Neural progenitor cell (in vitro differentiated cells): ENCODE measurements around the gene HEXD. TPM values are rescaled to one million over a fixed set of nuclear protein-coding genes. Genes with fewer than 3 reads are reported as not detected.

Source experiments
- DNase-seq: peaks from one replicate; pipeline ENCODE4 v3.0.0-alpha.2; 2016; ENCODE audit warnings: low spot score
- H2AFZ ChIP-seq: fragments of 200-600 bp; sonication (generic); replicated peaks from 2 replicates; pipeline ENCODE4 v1.6.1; 2016; ENCODE audit warnings: antibody characterized with exemption
- H3F3A ChIP-seq: fragments of 200-600 bp; sonication (generic); 2 replicates; pipeline ENCODE4 v1.6.1; 2016; ENCODE audit warnings: antibody characterized with exemption, low read depth
- H3K27ac ChIP-seq: fragments of 200-600 bp; sonication (generic); 2 replicates; pipeline ENCODE4 v1.5.1; 2016; ENCODE audit warnings: mild to moderate bottlenecking
- H3K27me3 ChIP-seq: fragments of 200-600 bp; sonication (generic); 2 replicates; pipeline ENCODE4 v1.6.1; 2016; ENCODE audit warnings: mild to moderate bottlenecking, moderate library complexity
- H3K36me3 ChIP-seq: fragments of 200-600 bp; sonication (generic); 2 replicates; pipeline ENCODE4 v1.5.1; 2016
- H3K4me1 ChIP-seq: fragments of 200-600 bp; sonication (generic); 2 replicates; pipeline ENCODE4 v1.6.1; 2016; ENCODE audit warnings: mixed run types
- H3K4me2 ChIP-seq: fragments of 200-600 bp; sonication (generic); 2 replicates; pipeline ENCODE4 v1.6.1; 2016
- H3K4me3 ChIP-seq: fragments of 200-600 bp; sonication (generic); 2 replicates; pipeline ENCODE4 v1.5.1; 2016
- H3K79me2 ChIP-seq: fragments of 200-600 bp; sonication (generic); 2 replicates; pipeline ENCODE4 v1.6.1; 2016; ENCODE audit warnings: low read depth
- H3K9ac ChIP-seq: fragments of 200-600 bp; sonication (generic); 2 replicates; pipeline ENCODE4 v1.6.1; 2016
- H3K9me3 ChIP-seq: fragments of 200-600 bp; sonication (generic); 2 replicates; pipeline ENCODE4 v1.5.1; 2016; ENCODE audit warnings: low read depth
- H4K20me1 ChIP-seq: fragments of 200-600 bp; sonication (generic); 2 replicates; pipeline ENCODE4 v1.6.1; 2016; ENCODE audit warnings: low read depth
- H3K27ac Mint-ChIP-seq: 3 replicates; pipeline ENCODE4 v1.8.0; 2021; ENCODE audit warnings: mixed read lengths
- H3K27me3 Mint-ChIP-seq: 2 replicates; pipeline ENCODE4 v1.8.0; 2022; ENCODE audit warnings: low read depth, mild to moderate bottlenecking, inconsistent platforms, moderate library complexity, mixed read lengths; ENCODE audit not compliant: insufficient read depth
- H3K36me3 Mint-ChIP-seq: 3 replicates; pipeline ENCODE4 v1.8.0; 2021; ENCODE audit warnings: mixed read lengths
- H3K4me1 Mint-ChIP-seq: 3 replicates; pipeline ENCODE4 v1.8.0; 2021; ENCODE audit warnings: mixed read lengths
- H3K4me3 Mint-ChIP-seq: 3 replicates; pipeline ENCODE4 v1.8.0; 2021; ENCODE audit warnings: mild to moderate bottlenecking, moderate library complexity, mixed read lengths
- H3K9me3 Mint-ChIP-seq: 3 replicates; pipeline ENCODE4 v1.8.0; 2020; ENCODE audit warnings: mixed read lengths
- CTCF ChIP-seq: fragments of 200-600 bp; sonication (generic); IDR thresholded peaks from 2 replicates; pipeline ENCODE4 v1.5.1; 2017; ENCODE audit warnings: antibody characterized with exemption, mild to moderate bottlenecking
- EZH2 ChIP-seq: fragments of 200-600 bp; sonication (generic); IDR thresholded peaks from 2 replicates; pipeline ENCODE4 v1.6.1; 2017; ENCODE audit warnings: antibody characterized with exemption, mild to moderate bottlenecking, moderate library complexity
- EZH2phosphoT487 ChIP-seq: fragments of 200-600 bp; sonication (generic); IDR thresholded peaks from 2 replicates; pipeline ENCODE4 v1.6.1; 2017; ENCODE audit warnings: antibody characterized with exemption
- total RNA-seq: library from RNA; depleted of rRNA; stranded (reverse); fragments of >200 nt; gene quantifications from 2 replicates; pipeline ENCODE4 v1.2.3, GENCODE V29; 2015; ENCODE audit warnings: low replicate concordance

Gene HEXD
- total RNA-seq, 1 donor from 2014 or later = 22.3 TPM

DNA sequence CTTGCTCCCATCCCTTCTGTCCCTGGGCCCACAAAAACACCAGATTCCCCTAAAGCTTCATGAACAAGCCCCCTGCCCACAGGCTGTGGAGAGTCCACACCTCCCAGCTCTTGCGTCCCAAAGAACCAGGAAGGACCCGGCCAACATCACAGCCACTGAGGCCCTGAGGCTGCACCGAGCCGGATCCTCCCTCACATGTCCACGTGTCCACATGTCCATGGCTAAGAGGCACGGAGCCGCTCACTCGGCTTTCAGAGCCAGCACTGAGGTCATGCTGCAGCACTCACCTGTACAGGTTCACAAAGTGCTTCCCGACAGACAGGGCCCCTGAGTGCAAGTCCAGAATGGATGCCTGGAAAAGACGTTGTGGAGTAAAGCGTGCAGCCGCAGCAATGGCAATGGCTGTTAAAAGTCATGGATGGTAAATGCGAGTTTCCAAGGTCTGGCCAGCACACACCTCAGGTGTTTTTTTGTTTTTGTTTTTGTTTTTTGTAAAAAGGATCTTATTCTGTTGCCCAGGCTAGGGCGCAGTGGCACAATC is 11.9 kb upstream of the HEXD start:
- H3K9me3 ChIP-seq = no peaks in the 10 kb centered on the region
- H2AFZ ChIP-seq = no peak overlapping the region
- Mint-ChIP-seq H3K27me3 (peaks cover 4% of the 10 kb centered on the region), H3K36me3 (peaks cover 11% of the 10 kb centered on the region), H3K27ac (no peak overlapping the region), H3K9me3 (no peaks in the 10 kb centered on the region), H3K4me1 (no peaks in the 10 kb centered on the region), H3K4me3 (no peak overlapping the region)
- no peak for DNase-seq
- no peak overlapping the region for H3K9ac ChIP-seq
- H3K36me3 ChIP-seq = no peaks in the 10 kb centered on the region
- no peak for TF ChIP-seq EZH2phosphoT487
- TF ChIP-seq EZH2 = no peak
- no peak for TF ChIP-seq CTCF
- no peaks in the 10 kb centered on the region for H3K27me3 ChIP-seq
- H3K79me2 ChIP-seq = no peaks in the 10 kb centered on the region
- H3K4me3 ChIP-seq = no peak overlapping the region
- H3K4me1 ChIP-seq = no peaks in the 10 kb centered on the region
- no peak overlapping the region for H3K4me2 ChIP-seq
- peaks cover 15% of the 10 kb centered on the region for H4K20me1 ChIP-seq
- no peaks in the 10 kb centered on the region for H3F3A ChIP-seq
- H3K27ac ChIP-seq = no peak overlapping the region

DNA sequence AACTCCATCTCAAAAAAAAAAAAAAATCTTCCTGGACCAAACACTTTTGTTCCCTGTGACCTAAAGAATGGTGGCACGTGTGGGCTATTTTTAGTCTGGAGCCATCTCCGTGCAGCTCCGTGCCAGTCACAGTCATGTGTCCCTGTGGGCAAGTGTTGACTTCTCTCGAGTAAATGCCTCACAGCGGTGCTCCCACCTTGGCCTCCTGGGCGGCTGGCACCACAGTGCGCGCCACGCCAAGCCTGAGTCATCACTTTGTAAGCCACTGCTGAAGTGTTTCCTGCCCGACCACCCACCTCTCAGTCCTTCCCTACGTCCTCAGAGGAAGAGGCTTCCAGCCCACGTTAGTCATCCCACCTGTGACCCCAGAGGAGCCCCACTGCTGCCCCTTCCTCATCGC is 10.9 kb upstream of the HEXD start:
- H3K36me3 ChIP-seq = no peaks in the 10 kb centered on the region
- no peaks in the 10 kb centered on the region for H3K4me1 ChIP-seq
- H3F3A ChIP-seq = no peaks in the 10 kb centered on the region
- H3K4me2 ChIP-seq = no peak overlapping the region
- Mint-ChIP-seq H3K4me3 (no peak overlapping the region), H3K36me3 (peaks cover 8% of the 10 kb centered on the region), H3K4me1 (no peaks in the 10 kb centered on the region), H3K27ac (no peak overlapping the region), H3K27me3 (peaks cover 4% of the 10 kb centered on the region), H3K9me3 (no peaks in the 10 kb centered on the region)
- H4K20me1 ChIP-seq = peaks cover 23% of the 10 kb centered on the region
- no peak overlapping the region for H3K9ac ChIP-seq
- H2AFZ ChIP-seq = no peak overlapping the region
- no peak overlapping the region for H3K4me3 ChIP-seq
- no peaks in the 10 kb centered on the region for H3K27me3 ChIP-seq
- no peaks in the 10 kb centered on the region for H3K9me3 ChIP-seq
- H3K79me2 ChIP-seq = no peaks in the 10 kb centered on the region
- no peak overlapping the region for H3K27ac ChIP-seq
- TF ChIP-seq EZH2phosphoT487 (no peak), CTCF (no peak), EZH2 (no peak)
- no peak for DNase-seq

- H3K4me3 Mint-ChIP-seq = no peak overlapping the region
- no peak overlapping the region for H3K4me2 ChIP-seq
- H3K4me3 ChIP-seq = no peak overlapping the region
- H3K4me1 ChIP-seq = no peaks in the 10 kb centered on the region
- no peak for DNase-seq
- H3K36me3 ChIP-seq = no peaks in the 10 kb centered on the region
- H3K27ac ChIP-seq = no peak overlapping the region
- no peaks in the 10 kb centered on the region for H3K9me3 ChIP-seq
- no peak overlapping the region for H2AFZ ChIP-seq
- H4K20me1 ChIP-seq = peaks cover 31% of the 10 kb centered on the region
- peaks cover 4% of the 10 kb centered on the region for H3K27me3 Mint-ChIP-seq
- no peaks in the 10 kb centered on the region for H3K9me3 Mint-ChIP-seq
- no peaks in the 10 kb centered on the region for H3F3A ChIP-seq
- H3K36me3 Mint-ChIP-seq = peaks cover 3% of the 10 kb centered on the region
- no peak overlapping the region for H3K9ac ChIP-seq
- no peaks in the 10 kb centered on the region for H3K27me3 ChIP-seq
- H3K27ac Mint-ChIP-seq = peak overlapping the region; percentile 80
- TF ChIP-seq EZH2 = no peak
- no peak for TF ChIP-seq EZH2phosphoT487
- TF ChIP-seq CTCF = no peak
- H3K79me2 ChIP-seq = no peaks in the 10 kb centered on the region
- H3K4me1 Mint-ChIP-seq = no peaks in the 10 kb centered on the region
Observed at GRCh38 chr17:82408288-82408937, 9.7 kb upstream of the HEXD start.
